ENCODE results near the gene CFTR. TPM values are rescaled to one million over a fixed set of nuclear protein-coding genes. Genes with fewer than 3 reads are reported as not detected.

CFTR gene
- total and polyA plus RNA-seq, 9 of the 15 experiments (the other 6 are each of a cell fraction or from before 2014, with no cell fraction given) = 0.20 TPM; not detected in 8

DNA sequence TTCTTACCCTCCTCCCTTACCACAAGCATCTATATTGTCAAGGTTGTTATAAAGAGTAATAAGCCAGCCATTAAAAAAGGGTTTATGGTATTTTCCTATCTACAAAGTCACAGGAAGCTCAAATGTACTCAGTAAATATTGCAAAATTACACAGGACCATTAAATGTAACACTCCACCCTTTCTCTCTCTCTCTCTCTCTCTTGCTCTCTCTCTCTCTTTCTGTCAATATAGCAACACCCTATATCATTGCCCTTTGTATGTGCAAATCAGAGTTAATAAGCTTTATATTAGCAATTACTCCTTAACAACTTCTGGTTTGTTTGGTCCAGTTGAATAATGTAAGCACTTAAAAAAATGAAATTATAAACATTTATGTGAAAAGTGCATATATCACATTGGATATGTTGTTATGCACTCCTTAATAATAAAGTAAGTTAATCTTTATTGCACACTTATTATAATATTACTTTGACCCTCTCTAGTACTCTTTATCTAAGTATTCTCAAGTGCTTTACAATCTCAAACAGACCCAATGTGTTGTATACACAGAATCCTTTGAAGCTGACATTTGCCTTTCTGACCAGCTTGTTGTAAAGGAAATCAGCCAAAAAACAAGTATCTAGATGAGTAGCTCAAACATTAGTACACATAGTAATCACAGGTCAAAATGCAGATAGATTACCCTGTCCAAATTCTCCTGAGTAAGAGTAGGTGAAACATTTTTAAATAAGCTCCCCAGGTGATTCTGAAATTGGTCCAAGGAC is 93.2 kb downstream of the CFTR start (continued):
- no peak for TF ChIP-seq RBBP5 (IDR thresholded peaks at IDR 0.05; ENCODE audit: borderline replicate concordance, insufficient read depth, low read length, poor library complexity, severe bottlenecking)

DNA sequence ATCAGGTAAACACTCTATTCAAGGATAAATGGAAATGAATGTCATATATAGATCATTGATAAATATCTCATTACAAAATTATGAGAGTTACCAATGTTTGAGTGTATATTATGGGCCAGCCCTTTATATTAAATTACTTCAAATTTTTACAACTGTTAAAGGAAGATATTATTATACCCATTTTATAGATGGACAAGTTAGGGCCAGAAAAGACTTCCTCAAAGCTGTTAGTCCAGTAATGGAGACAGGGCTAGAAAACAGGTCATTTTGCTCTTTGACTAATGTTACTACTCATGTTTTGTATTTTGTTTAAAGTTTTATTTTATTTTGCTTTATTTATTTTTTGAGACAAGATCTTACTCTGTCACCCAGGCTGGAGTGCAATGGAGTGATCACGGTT is 101.6 kb downstream of the CFTR start:
- no peaks in the 10 kb centered on the region for H3K36me3 ChIP-seq (ENCODE audit: control insufficient read depth, insufficient read depth, low read length)
- CTCF ChIA-PET (ENCODE audit: low intra/inter-chr PET ratio) = no interaction called here
- no peaks in the 10 kb centered on the region for H3K79me2 ChIP-seq (ENCODE audit: control insufficient read depth, insufficient read depth, low read length)
- H3K27me3 ChIP-seq (ENCODE audit: control insufficient read depth in 2 of 2, insufficient read depth in 2 of 2, low read length in 2 of 2) = no peaks in the 10 kb centered on the region
- intact Hi-C loops (cut with micrococcal nuclease) (no loop called here), in situ Hi-C loops (cut with MboI) (no loop called here)
- no peak overlapping the region for H2AFZ ChIP-seq (ENCODE audit: low read depth, low read length)
- WGBS (ENCODE audit: insufficient coverage, low coverage, missing lambda C conversion rate) = 0% methylated on average over 1 of the region's 1 CpG
- no peaks in the 10 kb centered on the region for H3K4me1 ChIP-seq (replicated peaks in 1 of 2; ENCODE audit: control insufficient read depth in 2 of 2, insufficient read depth in 2 of 2, low read length in 2 of 2)
- no peak for DNase-seq (ENCODE audit: extremely low read depth in 1 of 4, low spot score in 3 of 4)
- no peak for ATAC-seq
- peak; percentile 75 for TF ChIP-seq RBM25 (IDR thresholded peaks at IDR 0.05; ENCODE audit: low read depth, low read length, severe bottlenecking)
- TF ChIP-seq, protein P1, sequence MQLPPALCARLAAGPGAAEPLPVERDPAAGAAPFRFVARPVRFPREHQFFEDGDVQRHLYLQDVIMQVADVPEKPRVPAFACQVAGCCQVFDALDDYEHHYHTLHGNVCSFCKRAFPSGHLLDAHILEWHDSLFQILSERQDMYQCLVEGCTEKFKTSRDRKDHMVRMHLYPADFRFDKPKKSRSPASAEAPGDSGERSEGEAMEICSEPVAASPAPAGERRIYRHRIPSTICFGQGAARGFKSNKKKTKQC (CRISPR knock-in tag; IDR thresholded peaks at IDR 0.05) = no peak
- POLR2A ChIA-PET = no interaction called here
- H3K4me2 ChIP-seq (ENCODE audit: insufficient read depth, low read length) = no peak overlapping the region
- no peak overlapping the region for H3K27ac ChIP-seq (ENCODE audit: extremely low read depth, low read depth, low read length)
- FAIRE-seq = no peak
- BruUV-seq (replicated peaks) = no TSS peak
- no peaks in the 10 kb centered on the region for H4K20me1 ChIP-seq (replicated peaks; ENCODE audit: control insufficient read depth, insufficient read depth, low read length)
- H3K4me3 ChIP-seq = no peak overlapping the region
- H3K9me1 ChIP-seq (ENCODE audit: control insufficient read depth, insufficient read depth, low read length) = no peaks in the 10 kb centered on the region
- H3K9ac ChIP-seq (ENCODE audit: insufficient read depth in 1 of 2, low read depth in 2 of 2, low read length in 2 of 2) = no peak overlapping the region
- H3K9me3 ChIP-seq (replicated peaks; ENCODE audit: control insufficient read depth, insufficient read depth, low read depth, low read length) = no peaks in the 10 kb centered on the region; the same call in 1 of the 2 replicates
